GM21360 (cell line): Measurements from ENCODE around the gene OR52B6.
"Not testable (repeated sequence)": the region's sequence is repeated elsewhere in the genome, so short reads cannot be mapped to it uniquely, and the experiment has no call there.

Source experiments
- ATAC-seq: cut with Tn5 transposase; IDR thresholded peaks from one replicate; pipeline ENCODE4 v1.9.1; 2021; ENCODE audit warnings: mild to moderate bottlenecking, moderate library complexity; ENCODE audit not compliant: unreplicated experiment

OR52B6 gene

DNA sequence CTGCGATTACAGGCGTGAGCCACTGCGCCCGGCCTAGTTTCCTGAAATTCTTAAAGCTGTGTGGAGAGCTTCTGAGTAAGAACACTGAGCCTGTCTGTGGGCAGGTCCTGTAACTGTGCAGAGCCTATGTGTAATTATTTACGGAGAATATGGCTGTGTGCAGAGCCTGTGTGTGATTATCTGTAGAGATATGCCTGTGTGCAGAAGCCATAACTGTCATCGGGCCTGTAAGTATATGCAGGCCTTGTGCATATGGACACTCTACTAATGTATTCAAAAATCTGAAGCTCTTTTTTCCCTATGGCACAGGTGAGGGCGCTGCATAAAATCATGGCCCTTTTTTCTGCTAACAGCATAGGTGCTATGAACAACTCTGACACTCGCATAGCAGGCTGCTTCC lies at the start of gene OR52B6:
TSS of gene OR52B6 (plus strand) at position 301 of the 400 bp plus-strand sequence. CDS start at position 301, 0 bp downstream.
- ATAC-seq: no peak

DNA sequence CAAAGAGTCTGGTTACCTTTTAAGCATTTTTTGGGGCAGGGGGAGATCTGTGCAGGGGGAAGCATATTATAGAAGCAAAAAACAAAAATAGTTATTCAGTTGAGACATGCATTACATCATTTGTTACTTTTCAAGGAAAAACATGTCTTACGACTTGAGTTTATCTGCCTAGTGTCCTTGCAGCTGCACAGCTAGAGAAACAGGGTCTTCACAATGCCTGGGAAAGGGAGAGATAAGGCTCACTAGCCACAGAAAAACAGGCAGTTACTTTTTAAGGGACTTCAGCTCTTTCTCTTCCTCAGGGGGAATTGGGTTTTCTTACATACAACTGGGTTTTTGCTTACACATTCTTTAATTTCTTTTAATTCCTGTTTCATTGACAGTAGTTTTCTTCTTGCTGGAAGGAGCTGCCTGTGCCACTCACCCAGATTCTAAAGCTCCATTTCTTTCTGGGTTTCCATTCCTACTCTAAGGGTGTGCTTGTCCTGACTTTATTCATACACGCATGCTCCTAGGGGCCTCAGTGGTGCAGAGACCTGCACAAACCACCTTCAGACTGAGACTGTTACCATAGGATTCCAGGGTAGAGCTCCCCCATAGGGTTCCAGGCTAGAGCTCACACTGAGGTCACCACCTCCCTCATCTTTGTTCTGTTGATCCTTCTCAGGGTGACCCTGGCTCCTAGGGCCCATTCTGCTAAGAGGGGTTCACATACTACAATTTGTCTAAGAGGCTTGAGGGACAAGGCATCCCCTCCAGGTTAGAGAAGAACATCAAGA lies 49.4 kb upstream of the OR52B6 start:
- ATAC-seq: no peak

DNA sequence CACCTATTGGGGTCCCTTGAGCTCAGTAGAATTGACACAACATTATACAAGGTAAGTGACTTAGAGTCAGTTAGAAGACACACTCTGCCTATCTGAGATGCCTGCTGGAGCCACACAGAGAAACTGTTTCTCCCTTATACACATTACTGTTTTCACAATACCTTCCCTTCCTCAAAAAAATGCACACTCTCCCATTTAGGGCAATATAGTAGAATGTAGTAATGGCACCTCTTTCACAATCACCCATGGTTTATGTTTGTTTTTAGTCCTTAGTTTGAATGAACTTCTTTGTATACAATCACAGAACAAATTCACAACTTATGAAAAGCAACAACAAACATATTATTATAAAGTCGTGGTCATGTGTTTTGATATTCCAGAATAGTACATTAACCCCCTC lies 46.6 kb upstream of the OR52B6 start:
- ATAC-seq: no peak

DNA sequence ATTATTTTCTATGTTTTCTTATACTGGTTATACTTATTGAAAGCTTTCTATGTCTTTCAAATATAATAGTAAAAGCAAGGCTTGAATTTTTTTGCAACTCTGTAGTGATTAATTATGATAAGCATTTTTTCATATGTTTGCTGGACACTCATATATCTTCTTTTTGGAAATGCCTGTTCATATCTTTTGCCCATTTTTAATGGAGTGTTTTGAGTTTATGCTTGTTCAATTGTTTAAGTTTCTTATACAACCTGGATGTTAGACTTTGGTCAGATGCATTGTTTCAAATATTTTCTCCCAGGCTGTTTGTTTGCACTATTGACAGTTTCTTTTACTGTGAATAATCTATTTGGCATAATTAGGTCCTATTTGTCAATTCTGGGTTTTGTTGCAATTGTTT lies 44.2 kb upstream of the OR52B6 start:
- ATAC-seq: no peak

DNA sequence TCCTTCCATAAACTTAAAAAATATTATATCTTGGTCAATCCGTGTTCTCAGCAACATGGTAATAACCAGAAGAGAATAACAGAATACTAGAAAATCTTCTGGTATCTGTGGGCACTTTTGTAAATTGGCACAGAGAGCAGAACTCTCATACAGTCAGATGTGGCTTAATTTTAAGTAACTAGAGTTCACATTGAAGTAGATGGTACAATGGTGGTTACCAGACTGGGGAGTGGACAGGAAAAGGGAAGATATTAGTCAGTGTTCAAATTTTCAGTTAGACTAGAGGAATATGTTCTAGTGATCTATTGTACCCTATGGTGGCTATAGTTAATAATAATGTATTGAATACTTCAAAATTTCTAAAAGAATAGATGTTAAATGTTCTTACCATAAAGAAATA lies 39.2 kb upstream of the OR52B6 start:
- no peak for ATAC-seq

DNA sequence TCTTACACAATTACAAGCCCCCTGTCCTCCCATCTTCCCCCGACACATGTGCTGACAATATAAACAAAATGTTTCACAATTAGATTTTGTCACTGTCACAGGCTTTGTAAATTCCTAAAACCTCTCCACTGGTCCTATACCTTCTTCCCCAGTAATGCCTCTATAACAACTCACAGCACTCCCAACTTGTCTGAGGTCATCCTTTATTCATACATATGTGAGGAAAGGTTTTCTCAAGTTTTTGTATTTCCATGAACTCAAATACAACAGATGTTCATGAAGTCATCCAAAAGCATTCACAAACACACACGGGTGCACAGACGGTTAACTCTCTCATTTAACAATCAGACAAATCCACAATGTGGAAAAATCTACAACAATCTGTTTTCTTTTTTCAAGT lies 34.2 kb upstream of the OR52B6 start:
- no peak for ATAC-seq

GRCh38 chr11:5547982-5548381 lies 32.7 kb upstream of the OR52B6 start:
- no peak for ATAC-seq

GRCh38 chr11:5548440-5548839 lies 32.2 kb upstream of the OR52B6 start, which contains the start of gene OR52H1:
OR52H1 (minus strand) TSS chr11:5548540; CDS start chr11:5545505, 3,035 bp downstream.
- ATAC-seq: no peak

DNA sequence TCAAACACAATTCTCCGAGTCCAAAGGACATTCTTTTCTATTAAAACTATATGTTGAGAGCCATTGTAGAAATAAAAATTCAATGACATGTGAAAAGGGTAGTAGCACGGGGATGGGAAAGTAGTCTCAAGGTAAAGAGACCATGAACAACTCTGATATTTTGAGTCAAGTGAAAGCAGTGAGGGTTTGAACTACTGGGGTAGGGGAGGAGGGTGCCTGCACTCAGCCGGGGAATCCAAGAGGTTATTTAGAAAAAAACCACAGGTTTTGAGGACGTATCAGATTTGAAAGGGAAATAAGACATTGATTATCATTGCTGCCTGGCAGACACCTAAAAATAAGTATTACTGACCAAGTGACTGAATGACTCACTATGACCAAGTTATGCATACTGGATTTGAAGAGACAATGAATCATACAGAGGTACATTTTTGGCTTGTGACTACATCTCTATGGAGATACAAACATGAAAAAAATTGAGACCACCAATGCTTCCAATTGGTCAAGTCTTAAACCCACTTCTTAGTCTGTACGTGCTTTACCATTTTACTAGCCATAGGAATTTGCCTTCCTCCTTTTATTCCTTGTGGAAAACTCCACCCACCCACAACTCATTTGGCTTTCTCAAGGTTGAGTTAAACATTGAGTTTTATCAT lies 30.1 kb upstream of the OR52B6 start:
- peak; percentile 75 for ATAC-seq

DNA sequence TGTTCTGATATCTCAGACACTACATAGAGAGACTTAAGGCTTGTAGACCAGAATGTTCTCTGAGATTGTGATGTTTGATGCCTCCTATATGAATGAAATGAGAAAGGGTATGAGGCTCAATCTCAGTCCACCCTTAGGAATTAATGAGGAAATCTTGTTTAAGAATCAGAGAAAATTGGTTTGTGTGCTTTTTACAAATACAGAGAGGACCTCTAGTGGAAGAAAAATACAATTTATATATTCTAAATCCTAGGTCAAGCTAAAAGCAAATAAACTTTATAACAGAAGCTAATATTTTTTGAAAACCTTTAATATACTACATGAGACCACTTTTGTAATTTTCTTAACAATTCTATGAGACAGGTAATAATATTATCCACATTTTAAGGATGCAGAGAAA lies 27.3 kb upstream of the OR52B6 start:
- ATAC-seq: no peak

DNA sequence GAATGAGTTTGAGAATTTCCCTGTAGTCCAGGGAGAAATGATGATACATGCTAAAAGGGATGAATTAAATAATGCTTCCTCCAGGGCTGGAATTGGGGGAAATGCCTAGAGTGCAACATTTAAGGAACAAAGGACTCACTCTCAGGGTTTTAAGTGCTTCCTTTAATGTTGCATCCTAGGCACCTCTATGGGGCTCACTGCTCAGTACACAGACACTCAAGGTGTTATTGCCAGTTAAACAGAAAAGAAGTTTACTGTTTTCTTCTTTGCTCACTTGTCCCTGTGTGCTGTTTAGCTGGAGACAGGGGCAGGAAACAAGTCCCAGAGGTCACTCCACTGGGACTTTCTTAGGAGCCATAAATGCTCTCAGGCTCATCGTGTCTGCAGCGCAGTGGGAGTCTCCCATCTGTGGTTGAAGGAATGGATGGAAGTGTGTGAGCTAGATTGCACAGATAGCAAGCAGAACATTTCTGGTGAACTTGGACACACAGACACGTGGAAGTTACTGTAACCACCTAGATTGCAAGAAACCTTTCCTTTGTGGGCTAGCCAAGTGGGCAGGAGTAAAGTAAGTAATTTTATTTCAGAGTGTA lies 24.0 kb upstream of the OR52B6 start:
- ATAC-seq: no peak

GRCh38 chr11:5557751-5558150 lies 22.9 kb upstream of the OR52B6 start:
- no peak for ATAC-seq

GRCh38 chr11:5564259-5565019 lies 16.2 kb upstream of the OR52B6 start:
- ATAC-seq: no peak

GRCh38 chr11:5574654-5575053 lies 6.0 kb upstream of the OR52B6 start:
- ATAC-seq: no peak

GRCh38 chr11:5575152-5575551 lies 5.5 kb upstream of the OR52B6 start:
- no peak for ATAC-seq

- no peak for ATAC-seq
Observed at GRCh38 chr11:5577101-5577500, 3.6 kb upstream of the OR52B6 start.

GRCh38 chr11:5581014-5581413 lies 337 bp downstream of the OR52B6 start:
- no peak for ATAC-seq

DNA sequence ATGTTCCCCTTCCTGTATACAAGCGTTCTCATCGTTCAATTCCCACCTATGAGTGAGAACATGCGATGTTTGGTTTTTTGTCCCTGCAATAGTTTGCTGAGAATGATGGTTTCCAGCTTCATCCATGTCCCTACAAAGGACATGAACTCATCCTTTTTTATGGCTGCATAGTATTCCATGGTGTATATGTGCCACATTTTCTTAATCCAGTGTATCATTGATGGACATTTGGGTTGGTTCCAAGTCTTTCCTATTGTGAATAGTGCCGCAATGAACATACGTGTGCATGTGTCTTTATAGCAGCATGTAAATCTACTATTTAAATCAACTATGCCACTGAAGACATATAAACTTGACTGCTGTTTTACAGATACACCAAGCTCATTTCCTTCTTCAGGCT lies 3.8 kb downstream of the OR52B6 start:
- not testable (repeated sequence) for ATAC-seq

GRCh38 chr11:5589906-5590305 lies 9.2 kb downstream of the OR52B6 start:
- not testable (repeated sequence) for ATAC-seq

- ATAC-seq: no peak
Observed at GRCh38 chr11:5591613-5592012, 10.9 kb downstream of the OR52B6 start.

DNA sequence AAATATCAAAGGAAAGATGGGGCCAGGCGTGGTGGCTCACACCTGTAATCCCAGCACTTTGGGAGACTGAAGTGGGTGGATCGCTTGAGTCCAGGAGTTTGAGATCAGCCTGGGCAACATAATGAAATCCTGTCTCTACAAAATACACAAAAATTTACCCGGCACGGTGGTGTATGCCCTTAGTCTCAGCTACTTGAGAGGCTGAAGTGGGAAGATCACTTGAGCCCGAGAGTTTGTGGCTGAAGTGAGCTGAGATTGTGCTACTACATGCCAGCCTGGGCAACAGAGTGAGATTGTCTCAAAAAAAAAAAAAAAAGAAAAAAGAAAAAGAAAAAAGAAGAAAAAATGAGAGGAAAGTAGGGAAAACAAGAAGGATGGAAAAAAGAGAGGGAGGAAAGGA lies 11.9 kb downstream of the OR52B6 start:
- no peak for ATAC-seq
